Body of pancreas (tissue), 4 donors: ENCODE measurements around the gene CXCR4.

ENCODE experiments used
- CTCF ChIP-seq, 7 experiments: fragments of 450-650 bp in 4 of 7; fragments of 200-600 bp in 3 of 7; sonication (generic) in 3 of 7; IDR thresholded peaks; one replicate each; pipeline ENCODE4 v1.5.1; 2016 to 2019; ENCODE audit warnings: antibody characterized with exemption in 7 of 7
- POLR2A ChIP-seq, 3 donors: fragments of 450-650 bp; IDR thresholded peaks; one replicate each; pipeline ENCODE4 v1.6.1; 2016; ENCODE audit warnings: antibody characterized with exemption in 3 of 3, mild to moderate bottlenecking in 2 of 3

- TF ChIP-seq CTCF (IDR thresholded peaks at IDR 0.05), result no peak
- no peak for TF ChIP-seq POLR2A (IDR thresholded peaks at IDR 0.05)
Measured at GRCh38 chr2:136143603-136144451, 25.9 kb upstream of the CXCR4 start.
